SK-N-SH (cell line): ENCODE measurements around the gene SEC14L5.

Experiments used
- CTCF ChIP-seq: fragments of 200-600 bp; sonication (generic); IDR thresholded peaks from 2 replicates; pipeline ENCODE4 v1.6.1; 2017; ENCODE audit warnings: antibody characterized with exemption, mild to moderate bottlenecking, moderate library complexity
- EP300 ChIP-seq, 2 experiments: IDR thresholded peaks; 2 replicates each; pipeline versions ENCODE4 v1.4.0 to v1.6.1; 2012; ENCODE audit warnings: borderline replicate concordance in 1 of 2, low read depth in 1 of 2, low read length in 1 of 2
- GATA2 ChIP-seq: sonication (generic); formaldehyde crosslinking; IDR thresholded peaks from 2 replicates; pipeline ENCODE4 v1.5.0; 2020; ENCODE audit warnings: mild to moderate bottlenecking, missing genetic modification reagents
- NFIC ChIP-seq: IDR thresholded peaks from 2 replicates; pipeline ENCODE4 v1.4.0; 2012; ENCODE audit warnings: borderline replicate concordance
- PBX3 ChIP-seq: IDR thresholded peaks from 2 replicates; pipeline ENCODE4; 2012
- POLR2AphosphoS5 ChIP-seq: IDR thresholded peaks from 2 replicates; pipeline ENCODE4 v1.6.1; 2012; ENCODE audit warnings: low read depth, low read length
- SMC3 ChIP-seq: IDR thresholded peaks from 2 replicates; pipeline ENCODE4 v1.6.1; 2012; ENCODE audit warnings: low read depth, low read length, improper control_type of control experiment
- YY1 ChIP-seq: IDR thresholded peaks from 2 replicates; pipeline ENCODE4 v1.4.0; 2012; ENCODE audit warnings: low read depth, mild to moderate bottlenecking
- ZBTB33 ChIP-seq: IDR thresholded peaks from 2 replicates; pipeline ENCODE4 v1.4.0; 2012; ENCODE audit warnings: low read depth, borderline replicate concordance

GRCh38 chr16:5015351-5015750, 57.2 kb downstream of the SEC14L5 start:
- no peak for TF ChIP-seq EP300 (IDR thresholded peaks at IDR 0.05; ENCODE audit: borderline replicate concordance in 1 of 2, low read depth in 1 of 2, low read length in 1 of 2)
- no peak for TF ChIP-seq ZBTB33
- TF ChIP-seq YY1: no peak
- TF ChIP-seq SMC3: no peak
- no peak for TF ChIP-seq CTCF
- TF ChIP-seq PBX3: no peak
- no peak for TF ChIP-seq POLR2AphosphoS5
- TF ChIP-seq NFIC: no peak
- TF ChIP-seq GATA2 (CRISPR knock-in tag): no peak
